ENCODE data around the gene LRRN2.
"Not testable (repeated sequence)": the region's sequence is repeated elsewhere in the genome, so short reads cannot be mapped to it uniquely, and the experiment has no call there.

- TF ChIP-seq CTCF, POLR2A (IDR thresholded peaks at IDR 0.05): not testable (repeated sequence)
These were observed 115.5 kb downstream of the LRRN2 start for GRCh38 chr1:204570021-204570420.

Measured in body of pancreas (tissue), 4 donors.